Measurements from ENCODE around the gene MOB3C.

DNA sequence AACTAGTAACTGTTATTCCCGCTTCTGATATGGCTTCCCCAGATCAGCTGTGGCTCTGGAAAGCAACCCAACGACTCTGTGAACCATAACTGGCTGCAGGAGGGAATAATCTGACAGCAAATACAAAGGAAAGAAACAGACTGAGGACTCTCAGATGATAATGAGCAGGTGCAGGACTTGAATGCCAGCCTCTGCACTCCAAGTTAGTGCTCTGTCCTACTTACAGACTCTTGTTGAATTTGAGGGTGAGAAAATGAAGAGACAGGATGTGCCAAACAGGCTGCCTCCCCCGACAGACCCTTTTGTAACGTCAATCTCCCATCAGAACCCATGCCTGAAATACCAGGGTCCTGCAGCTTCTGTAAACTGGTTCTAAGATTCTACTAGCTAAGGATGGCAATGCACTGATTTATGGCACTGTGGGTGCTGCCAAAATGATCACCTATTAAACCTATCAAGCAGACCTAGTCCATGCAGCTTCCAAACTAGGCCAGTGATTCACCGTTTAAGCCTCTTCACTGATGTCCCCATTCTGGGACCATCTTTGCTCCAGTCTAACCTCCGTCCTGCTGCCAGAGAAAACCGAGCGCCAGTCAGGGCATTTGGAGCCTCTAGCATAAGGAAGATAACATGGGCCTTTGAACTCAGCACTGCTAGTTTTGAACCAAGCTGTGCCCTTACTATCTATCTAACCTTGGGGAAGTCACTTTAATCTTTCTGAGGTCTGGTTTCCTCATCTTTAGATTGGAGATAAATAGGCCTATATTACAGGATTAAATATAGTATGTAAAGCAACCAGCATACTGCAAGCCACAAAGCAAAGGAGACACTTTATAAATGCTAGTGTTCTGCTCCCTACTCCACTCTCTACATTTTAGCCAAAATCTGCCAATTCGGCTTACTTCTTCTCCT, 17.3 kb downstream of the MOB3C start:
- TF ChIP-seq POLR2A (IDR thresholded peaks at IDR 0.05; ENCODE audit: low read depth, low read length), result no peak
- TF ChIP-seq POLR2AphosphoS5 (IDR thresholded peaks at IDR 0.05; ENCODE audit: low read depth, low read length), result no peak
- no peak for TF ChIP-seq TAF1 (IDR thresholded peaks at IDR 0.05; ENCODE audit: borderline replicate concordance, low read depth, low read length)
